Adrenal gland (tissue), 5 donors: Measurements from ENCODE around the gene HHIP.

Experiments
- CTCF ChIP-seq, 6 experiments: fragments of 450-650 bp in 4 of 6; fragments of 200-600 bp in 2 of 6; sonication (generic) in 1 of 6; IDR thresholded peaks; 1 replicate in 5 of 6; 2 replicates in 1 of 6; pipeline versions ENCODE4 v1.5.1 to v1.8.0; 2016 to 2021; ENCODE audit warnings: antibody characterized with exemption in 6 of 6, mild to moderate bottlenecking in 2 of 6, moderate library complexity in 1 of 6
- POLR2A ChIP-seq, 2 donors: fragments of 450-650 bp; IDR thresholded peaks; one replicate each; pipeline ENCODE4 v1.6.1; 2017; ENCODE audit warnings: antibody characterized with exemption in 2 of 2, mild to moderate bottlenecking in 2 of 2, moderate library complexity in 1 of 2
- donor health status: DM: no; HTN: no; CAD: no.

- TF ChIP-seq CTCF (IDR thresholded peaks at IDR 0.05) (no peak), POLR2A (IDR thresholded peaks at IDR 0.05) (no peak)
Measured at GRCh38 chr4:144653781-144654545, 8.0 kb downstream of the HHIP start.
